ENCODE data around the gene ERC2.

- TF ChIP-seq POLR2A (IDR thresholded peaks at IDR 0.05), result no peak
- TF ChIP-seq POLR2AphosphoS5 (IDR thresholded peaks at IDR 0.05), result no peak
- no peak for TF ChIP-seq CTCF (IDR thresholded peaks at IDR 0.05)
Observed at GRCh38 chr3:55643283-55643682, 825.0 kb downstream of the ERC2 start.

Data from breast epithelium (tissue), 3 donors.